Nephron progenitor cell (in vitro differentiated cells): ENCODE data around the gene PPM1L.

ENCODE experiments used
- DNase-seq: peaks from one replicate; pipeline ENCODE4 v3.0.0; 2021
- H3K27ac Mint-ChIP-seq: 2 replicates; pipeline ENCODE4 v1.8.0; 2021; ENCODE audit warnings: mild to moderate bottlenecking, moderate library complexity, mixed read lengths
- H3K27me3 Mint-ChIP-seq: 2 replicates; pipeline ENCODE4 v1.8.0; 2021; ENCODE audit warnings: mild to moderate bottlenecking, low read depth, mixed read lengths; ENCODE audit not compliant: poor library complexity
- H3K36me3 Mint-ChIP-seq: 2 replicates; pipeline ENCODE4 v1.8.0; 2021; ENCODE audit warnings: low read depth, mixed read lengths
- H3K4me1 Mint-ChIP-seq: 2 replicates; pipeline ENCODE4 v1.8.0; 2021; ENCODE audit warnings: mixed read lengths
- H3K4me3 Mint-ChIP-seq: 2 replicates; pipeline ENCODE4 v1.8.0; 2021; ENCODE audit warnings: mild to moderate bottlenecking, moderate library complexity, mixed read lengths
- H3K9me3 Mint-ChIP-seq: 2 replicates; pipeline ENCODE4 v1.8.0; 2021; ENCODE audit warnings: mild to moderate bottlenecking, moderate library complexity, mixed read lengths
- CTCF ChIP-seq: fragments of 200-600 bp; sonication (generic); IDR thresholded peaks from 2 replicates; pipeline ENCODE4 v1.5.0; 2021; ENCODE audit warnings: antibody characterized with exemption

The PPM1L gene

GRCh38 chr3:161043336-161044035, 287.5 kb downstream of the PPM1L start:
- H3K27ac Mint-ChIP-seq: no peak overlapping the region
- H3K4me3 Mint-ChIP-seq: no peak overlapping the region
- H3K9me3 Mint-ChIP-seq: peaks cover 23% of the 10 kb centered on the region
- DNase-seq: no peak
- peaks cover 22% of the 10 kb centered on the region for H3K36me3 Mint-ChIP-seq
- TF ChIP-seq CTCF: no peak
- no peaks in the 10 kb centered on the region for H3K27me3 Mint-ChIP-seq
- peaks cover 8% of the 10 kb centered on the region for H3K4me1 Mint-ChIP-seq

- TF ChIP-seq CTCF: no peak
- Mint-ChIP-seq H3K27ac (no peak overlapping the region), H3K4me3 (no peak overlapping the region), H3K36me3 (peaks cover 9% of the 10 kb centered on the region), H3K9me3 (peaks cover 16% of the 10 kb centered on the region), H3K27me3 (no peaks in the 10 kb centered on the region), H3K4me1 (no peaks in the 10 kb centered on the region)
- DNase-seq: no peak
Observed at GRCh38 chr3:161049683-161050248, 293.7 kb downstream of the PPM1L start.

GRCh38 chr3:161050935-161051334, 294.9 kb downstream of the PPM1L start:
- no peak for DNase-seq
- Mint-ChIP-seq H3K36me3 (no peaks in the 10 kb centered on the region), H3K9me3 (peaks cover 7% of the 10 kb centered on the region), H3K27ac (no peak overlapping the region), H3K4me3 (no peak overlapping the region), H3K4me1 (no peaks in the 10 kb centered on the region), H3K27me3 (no peaks in the 10 kb centered on the region)
- TF ChIP-seq CTCF: no peak

GRCh38 chr3:161051856-161052255, 295.8 kb downstream of the PPM1L start:
- no peaks in the 10 kb centered on the region for H3K36me3 Mint-ChIP-seq
- DNase-seq: no peak
- no peaks in the 10 kb centered on the region for H3K4me1 Mint-ChIP-seq
- no peak for TF ChIP-seq CTCF
- H3K27me3 Mint-ChIP-seq: no peaks in the 10 kb centered on the region
- peak overlapping the region; percentile 48 for H3K27ac Mint-ChIP-seq
- peaks cover 6% of the 10 kb centered on the region for H3K9me3 Mint-ChIP-seq
- no peak overlapping the region for H3K4me3 Mint-ChIP-seq

GRCh38 chr3:161054860-161055604, 299.0 kb downstream of the PPM1L start:
- no peaks in the 10 kb centered on the region for H3K36me3 Mint-ChIP-seq
- TF ChIP-seq CTCF: no peak
- no peak for DNase-seq
- no peaks in the 10 kb centered on the region for H3K4me1 Mint-ChIP-seq
- H3K4me3 Mint-ChIP-seq: no peak overlapping the region
- H3K27me3 Mint-ChIP-seq: no peaks in the 10 kb centered on the region
- H3K27ac Mint-ChIP-seq: no peak overlapping the region
- H3K9me3 Mint-ChIP-seq: no peaks in the 10 kb centered on the region
